H1 (cell line): Measurements from ENCODE around the gene KISS1R. TPM values are rescaled to one million over a fixed set of nuclear protein-coding genes. Genes with fewer than 3 reads are reported as not detected.

Experiments
- CTCF ChIA-PET: fragments of 300-600 bp; sonication (Branson Sonifier 250); formaldehyde crosslinking; loops from one replicate; lab custom pipeline; 2021; ENCODE audit not compliant: partially characterized antibody; lab: Charles Lee
- POLR2A ChIA-PET: fragments of 300-600 bp; sonication (Branson Sonifier 250); formaldehyde crosslinking; loops from one replicate; lab custom pipeline; 2021; ENCODE audit warnings: inconsistent platforms; ENCODE audit not compliant: partially characterized antibody; lab: Charles Lee
- DNase-seq, 2 experiments: peaks; one replicate each; pipeline versions ENCODE4 v3.0.0 to v3.0.0-alpha.2; 2010 to 2022; ENCODE audit warnings: low spot score in 2 of 2, low read depth in 1 of 2, mixed read lengths in 1 of 2
- FAIRE-seq: peaks from 2 replicates; lab custom pipeline; 2011; peaks lifted over from hg19 to GRCh38; lab: Jason Lieb, UNC
- H2AFZ ChIP-seq: 2 replicates; pipeline ENCODE4 v1.8.1; 2012; ENCODE audit warnings: low read length, inconsistent platforms
- H2AK5ac ChIP-seq: 2 replicates; pipeline ENCODE4 v1.6.1; 2013; ENCODE audit warnings: low read depth, low read length
- H2BK120ac ChIP-seq: replicated peaks from 2 replicates; pipeline ENCODE3; 2013; ENCODE audit warnings: low read depth, low read length, inconsistent platforms
- H2BK12ac ChIP-seq: 2 replicates; pipeline ENCODE4 v1.6.1; 2013; ENCODE audit warnings: low read depth, low read length
- H2BK15ac ChIP-seq: 2 replicates; pipeline ENCODE4 v1.6.1; 2013; ENCODE audit warnings: low read length
- H2BK20ac ChIP-seq: 2 replicates; pipeline ENCODE4 v1.6.1; 2013; ENCODE audit warnings: low read length
- H2BK5ac ChIP-seq: 2 replicates; pipeline ENCODE4 v1.6.1; 2013; ENCODE audit warnings: low read depth, low read length
- H3K14ac ChIP-seq: 2 replicates; pipeline ENCODE4 v1.6.1; 2013; ENCODE audit warnings: inconsistent platforms; ENCODE audit not compliant: insufficient read length
- H3K18ac ChIP-seq: 2 replicates; pipeline ENCODE4 v1.6.1; 2013; ENCODE audit warnings: low read length; ENCODE audit errors: extremely low read depth
- H3K23ac ChIP-seq: 2 replicates; pipeline ENCODE4 v1.6.1; 2013; ENCODE audit warnings: inconsistent platforms; ENCODE audit not compliant: insufficient read length
- H3K23me2 ChIP-seq: 2 replicates; pipeline ENCODE4 v1.6.1; 2013; ENCODE audit warnings: low read depth, low read length
- H3K27ac ChIP-seq: 2 replicates; pipeline ENCODE4 v1.6.1; 2011; ENCODE audit warnings: low read depth, low read length, inconsistent platforms
- H3K27me3 ChIP-seq, 4 experiments: replicated peaks in 1 of 4; 1 replicate in 1 of 4; 2 replicates in 3 of 4; pipeline versions ENCODE4 v1.6.1 to v1.8.1; 2011 to 2013; ENCODE audit warnings: low read length in 3 of 4, mild to moderate bottlenecking in 3 of 4, inconsistent platforms in 2 of 4, mixed read lengths in 2 of 4, moderate library complexity in 1 of 4; ENCODE audit not compliant: control insufficient read depth in 3 of 4, insufficient read depth in 3 of 4; ENCODE audit errors: extremely low read depth in 1 of 4
- H3K36me3 ChIP-seq, 4 experiments: 2 replicates each; pipeline versions ENCODE4 v1.6.1 to v1.8.1; 2011 to 2013; ENCODE audit warnings: mild to moderate bottlenecking in 4 of 4, low read length in 3 of 4, moderate library complexity in 2 of 4, control low read depth in 1 of 4, inconsistent platforms in 1 of 4; ENCODE audit not compliant: insufficient read depth in 4 of 4, control insufficient read depth in 2 of 4
- H3K4ac ChIP-seq: replicated peaks from 2 replicates; pipeline ENCODE3; 2013; ENCODE audit warnings: low read length, low read depth, mixed read lengths, inconsistent platforms; ENCODE audit not compliant: insufficient read length
- H3K4me1 ChIP-seq, 4 experiments: replicated peaks in 1 of 4; 1 replicate in 1 of 4; 2 replicates in 3 of 4; pipeline versions ENCODE4 v1.6.1 to v1.8.1; 2011 to 2013; ENCODE audit warnings: low read length in 3 of 4, inconsistent platforms in 2 of 4, mixed read lengths in 1 of 4; ENCODE audit not compliant: insufficient read depth in 4 of 4, control insufficient read depth in 3 of 4
- H3K4me2 ChIP-seq, 2 experiments: 2 replicates each; pipeline versions ENCODE4 v1.6.1 to v1.8.1; 2011 to 2013; ENCODE audit warnings: low read depth in 2 of 2, low read length in 2 of 2, control low read depth in 1 of 2, inconsistent platforms in 1 of 2, mild to moderate bottlenecking in 1 of 2; ENCODE audit not compliant: insufficient read depth in 1 of 2
- H3K4me3 ChIP-seq, 4 experiments: fragments of 200-600, 300-600 bp in 1 of 4; sonication (generic), shearing (Covaris generic), sonication (Bioruptor Twin) in 1 of 4; 2 replicates each; pipeline versions ENCODE4 v1.5.1 to v1.8.1; 2011 to 2016; ENCODE audit warnings: low read length in 4 of 4, low read depth in 3 of 4, control low read depth in 2 of 4, inconsistent platforms in 2 of 4, mild to moderate bottlenecking in 2 of 4, mixed read lengths in 1 of 4, moderate library complexity in 1 of 4; ENCODE audit not compliant: insufficient read depth in 2 of 4; ENCODE audit errors: extremely low read depth in 1 of 4
- H3K56ac ChIP-seq: replicated peaks from 2 replicates; pipeline ENCODE3; 2013; ENCODE audit warnings: low read depth, mild to moderate bottlenecking, mixed read lengths, low read length, inconsistent platforms; ENCODE audit not compliant: insufficient read length
- H3K79me1 ChIP-seq: 2 replicates; pipeline ENCODE4 v1.6.1; 2013; ENCODE audit warnings: low read depth, low read length, control low read depth
- H3K79me2 ChIP-seq, 2 experiments: 2 replicates each; pipeline versions ENCODE4 v1.6.1 to v1.8.1; 2012 to 2013; ENCODE audit warnings: low read length in 2 of 2, mild to moderate bottlenecking in 2 of 2, inconsistent platforms in 1 of 2; ENCODE audit not compliant: insufficient read depth in 2 of 2, control insufficient read depth in 1 of 2
- H3K9ac ChIP-seq, 4 experiments: replicated peaks in 1 of 4; 1 replicate in 1 of 4; 2 replicates in 3 of 4; pipeline versions ENCODE4 v1.6.1 to v1.8.1; 2011 to 2013; ENCODE audit warnings: low read depth in 3 of 4, low read length in 3 of 4, control low read depth in 2 of 4, mild to moderate bottlenecking in 2 of 4, moderate library complexity in 2 of 4, inconsistent platforms in 1 of 4; ENCODE audit errors: extremely low read depth in 1 of 4
- H3K9me3 ChIP-seq, 2 experiments: 2 replicates each; pipeline versions ENCODE4 v1.6.1 to v1.8.1; 2012 to 2013; ENCODE audit warnings: mild to moderate bottlenecking in 2 of 2, moderate library complexity in 2 of 2, control low read depth in 1 of 2, inconsistent platforms in 1 of 2, low read depth in 1 of 2, low read length in 1 of 2, mixed read lengths in 1 of 2; ENCODE audit not compliant: insufficient read depth in 2 of 2
- H4K20me1 ChIP-seq, 2 experiments: replicated peaks in 1 of 2; 2 replicates each; pipeline versions ENCODE3 to v1.8.1; 2011 to 2013; ENCODE audit warnings: inconsistent platforms in 2 of 2, low read length in 2 of 2, mild to moderate bottlenecking in 1 of 2; ENCODE audit not compliant: insufficient read depth in 2 of 2, control insufficient read depth in 1 of 2
- H4K5ac ChIP-seq: 2 replicates; pipeline ENCODE4 v1.6.1; 2013; ENCODE audit warnings: low read length, low read depth, mixed read lengths, inconsistent platforms; ENCODE audit not compliant: insufficient read length
- H4K8ac ChIP-seq: 2 replicates; pipeline ENCODE4 v1.8.0; 2013; ENCODE audit warnings: mild to moderate bottlenecking, moderate library complexity, low read length, inconsistent platforms; ENCODE audit not compliant: insufficient read depth; ENCODE audit errors: extremely low read depth
- H4K91ac ChIP-seq: replicated peaks from 2 replicates; pipeline ENCODE3; 2013; ENCODE audit warnings: low read length, mixed read lengths, inconsistent platforms; ENCODE audit not compliant: insufficient read length
- SRF ChIP-seq: IDR thresholded peaks from 2 replicates; pipeline ENCODE4 v1.6.1; 2011; ENCODE audit warnings: mild to moderate bottlenecking, low read depth, low read length, moderate library complexity
- TEAD4 ChIP-seq: IDR thresholded peaks from 2 replicates; pipeline ENCODE4 v1.6.1; 2012; ENCODE audit warnings: low read depth, low read length, inconsistent platforms, mixed read lengths
- WGBS, 2 experiments: shearing (Covaris generic) in 1 of 2; methylation state at CpG; one replicate each; pipeline versions ENCODE4 v1.1.6 to v1.1.7; 2013 to 2015; ENCODE audit warnings: low lambda C conversion rate in 2 of 2, mixed read lengths in 2 of 2, inconsistent platforms in 1 of 2, low coverage in 1 of 2, missing lambda C conversion rate in 1 of 2; ENCODE audit not compliant: insufficient replicate concordance in 2 of 2, insufficient coverage in 1 of 2, insufficient read length in 1 of 2; ENCODE audit errors: extremely low coverage in 1 of 2, missing lambda C conversion rate in 1 of 2; 5-methylcytosine and 5-hydroxymethylcytosine counted together
- polyA plus RNA-seq, 7 experiments: library from polyadenylated mRNA; depleted of rRNA in 3 of 7; stranded (reverse) in 5 of 7; unstranded in 2 of 7; fragments of >200 nt in 5 of 7; fragments of 200-250 nt in 2 of 7; gene quantifications; 1 replicate in 5 of 7; 2 replicates in 1 of 7; 4 replicates in 1 of 7; pipeline versions ENCODE4 v1.2.1 to v1.2.3, GENCODE V29; 2011 to 2013; ENCODE audit warnings: missing spikeins in 2 of 7, mixed read lengths in 2 of 7
- total RNA-seq: library from RNA; stranded (reverse); fragmentation: NEBNext Ultra II Directional; extraction: Animal tissue kit (Norgen Biotek cat#: 25700); gene quantifications from 2 replicates; pipeline ENCODE4 v1.2.1, GENCODE V29; 2021

Gene KISS1R
- total and polyA plus RNA-seq, 2 of the 8 experiments (the other 6 are each of a cell fraction or from before 2014, with no cell fraction given): 2.3 to 2.7 TPM

DNA sequence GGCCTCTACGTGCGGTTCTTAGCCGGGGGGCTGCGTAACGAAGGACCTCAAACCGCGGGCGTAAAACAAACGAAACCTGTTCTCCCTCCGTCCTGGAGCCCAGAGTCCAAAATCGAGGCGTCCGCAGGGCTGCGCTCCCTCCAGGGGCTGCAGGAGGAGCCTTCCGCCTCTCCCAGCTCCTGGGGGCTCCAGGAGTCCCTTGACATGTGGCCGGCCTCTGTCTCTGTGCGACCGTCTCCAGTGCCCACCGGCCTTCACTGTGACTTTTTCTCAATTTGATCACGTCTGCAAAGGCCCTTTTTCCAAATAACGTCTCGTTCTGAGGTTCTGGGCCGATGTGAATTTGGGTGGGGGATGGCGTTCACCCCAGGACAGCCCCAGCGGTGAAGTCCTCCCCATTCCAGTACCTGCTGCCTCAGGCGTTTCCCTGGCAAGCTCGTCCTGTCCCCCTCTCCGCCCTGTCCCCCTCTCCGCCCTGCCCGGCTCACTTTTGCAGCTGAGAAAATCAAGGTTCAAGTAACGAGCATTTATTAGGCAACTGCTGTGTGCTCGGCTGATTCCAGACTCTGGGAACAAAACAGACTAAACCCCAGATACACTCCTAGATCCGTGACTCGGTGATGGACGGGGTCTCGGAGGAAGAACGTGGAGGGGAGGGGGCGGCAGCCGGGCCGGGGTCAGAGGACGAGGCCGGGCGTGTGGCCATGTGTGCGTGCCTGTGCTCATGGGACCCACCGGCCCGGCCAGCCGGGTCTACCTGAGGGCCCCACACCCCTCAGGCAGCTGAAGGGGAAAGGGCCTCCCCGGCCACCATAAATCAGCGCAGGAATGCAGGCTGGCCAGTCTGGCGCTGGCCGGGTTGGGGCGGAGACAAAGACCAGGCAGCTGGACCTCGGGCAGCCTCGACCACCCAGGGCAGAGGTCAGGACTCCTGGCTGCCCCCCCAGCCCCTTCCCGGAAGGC, 39.0 kb downstream of the KISS1R start:
- Histone ChIP-seq H2BK5ac (peak overlapping the region; percentile 78), H3K23ac (no peak overlapping the region), H3K14ac (no peak overlapping the region), H3K4me3 (no peak overlapping the region), H3K79me1 (peaks cover 11% of the 10 kb centered on the region), H3K4ac (no peak overlapping the region), H3K9me3 (no peaks in the 10 kb centered on the region), H2BK15ac (0 out of 2 replicates have a peak overlapping the region, but pooled peaks have one; percentile 88), H2AFZ (no peak overlapping the region), H3K79me2 (peaks cover 0 to 29% of the 10 kb centered on the region in 2 experiments; a peak in 1 of 4 replicates), H2BK12ac (peak overlapping the region; percentile 75; the same call in 1 of the 2 replicates), H4K8ac (peak overlapping the region; percentile 53), H3K4me1 (peaks cover 5 to 52% (median 28%) of the 10 kb centered on the region in 4 experiments), H3K9ac (no peak overlapping the region; a peak in 1 of 7 replicates), H3K56ac (no peak overlapping the region), H3K18ac (peak overlapping the region; percentile 83), H4K20me1 (peaks cover 0 to 1% of the 10 kb centered on the region in 2 experiments), H3K23me2 (no peaks in the 10 kb centered on the region; the same call in 1 of the 2 replicates), H2AK5ac (0 out of 2 replicates have a peak overlapping the region, but pooled peaks have one; percentile 28), H3K27ac (peak overlapping the region; percentile 51; the same call in 1 of the 2 replicates), H2BK120ac (peak overlapping the region; percentile 33), H2BK20ac (peak overlapping the region; percentile 48; the same call in 1 of the 2 replicates), H4K91ac (peak overlapping the region; percentile 87), H3K36me3 (no peaks in the 10 kb centered on the region), H3K4me2 (no peak overlapping the region; a peak in 1 of 4 replicates), H4K5ac (peak overlapping the region; percentile 36), H3K27me3 (no peaks in the 10 kb centered on the region)
- CTCF ChIA-PET: interaction anchor here (0.6 to 3.6 kb wide), 8 partner anchors 9 to 264 kb away, joined by 3 to 16 read pairs (median 3); no protein-coding TSS in a partner anchor
- 89% methylated on average over 46 of the region's 55 CpGs; no CpG with 5 or more reads in 1 of the 2 experiments for WGBS, 2 experiments
- TF ChIP-seq TEAD4 (0 out of 2 replicates have a peak, but pooled peaks have one; percentile 44), SRF (no peak)
- POLR2A ChIA-PET: interaction anchor here (0.6 to 2.3 kb wide), 11 partner anchors 9 to 93 kb away, joined by 3 to 10 read pairs (median 3); partner anchors contain the start of genes CNN2 and WDR18
- FAIRE-seq (no peak), DNase-seq (no peak)
